B cell (primary cell): ENCODE data around the gene BUD31. TPM values are rescaled to one million over a fixed set of nuclear protein-coding genes. Genes with fewer than 3 reads are reported as not detected.

ENCODE experiments used
- ATAC-seq: fragments of 200-7000 bp; cut with Tn5 transposase; one replicate; pipeline ENCODE4 v1.10.0; 2021; ENCODE audit warnings: low read depth, mild to moderate bottlenecking, moderate number of reproducible peaks, moderate library complexity
- CTCF ChIA-PET: fragments of 350-600 bp; sonication (Branson Sonifier 250); formaldehyde crosslinking; loops from one replicate; lab custom pipeline; 2021; ENCODE audit warnings: antibody characterized with exemption, inconsistent platforms; lab: Charles Lee
- POLR2A ChIA-PET: fragments of 350-600 bp; sonication (Branson Sonifier 250); formaldehyde crosslinking; loops from one replicate; lab custom pipeline; 2021; ENCODE audit warnings: antibody characterized with exemption; lab: Charles Lee
- DNase-seq: peaks from one replicate; pipeline ENCODE4 v3.0.0; 2013
- H2AFZ ChIP-seq: 2 replicates; pipeline ENCODE4 v1.6.1; 2012; ENCODE audit warnings: mild to moderate bottlenecking, low read depth, low read length; ENCODE audit not compliant: insufficient read depth, poor library complexity, severe bottlenecking
- H3K27ac ChIP-seq, 2 donors: 1 replicate in 1 of 2; 2 replicates in 1 of 2; pipeline ENCODE4 v1.5.1; 2012 to 2013; ENCODE audit warnings: low read length in 2 of 2, mild to moderate bottlenecking in 2 of 2, moderate library complexity in 1 of 2
- H3K27me3 ChIP-seq, 4 experiments: fragments of 200-600 bp in 1 of 4; sonication (generic) in 1 of 4; replicated peaks in 1 of 4; 1 replicate in 2 of 4; 2 replicates in 2 of 4; pipeline versions ENCODE4 v1.6.1 to v1.7.0; 2013 to 2016; ENCODE audit warnings: low read length in 3 of 4, mild to moderate bottlenecking in 2 of 4, mixed read lengths in 1 of 4, moderate library complexity in 1 of 4; ENCODE audit not compliant: insufficient read depth in 4 of 4, control insufficient read depth in 3 of 4; ENCODE audit errors: control extremely low read depth in 1 of 4
- H3K36me3 ChIP-seq, 2 experiments: replicated peaks in 1 of 2; 1 replicate in 1 of 2; 2 replicates in 1 of 2; pipeline versions ENCODE4 v1.6.1 to v1.7.1; 2013; ENCODE audit warnings: low read length in 1 of 2; ENCODE audit not compliant: insufficient read depth in 2 of 2, control insufficient read depth in 1 of 2; ENCODE audit errors: control extremely low read depth in 1 of 2, extremely low read depth in 1 of 2
- H3K4me1 ChIP-seq, 2 donors: fragments of 200-600 bp in 1 of 2; sonication (generic) in 1 of 2; 1 replicate in 1 of 2; 2 replicates in 1 of 2; pipeline versions ENCODE4 v1.5.1 to v1.6.1; 2013 to 2017; ENCODE audit warnings: low read length in 2 of 2; ENCODE audit not compliant: control insufficient read depth in 2 of 2, insufficient read depth in 2 of 2
- H3K4me2 ChIP-seq: replicated peaks from 2 replicates; pipeline ENCODE3; 2012; ENCODE audit warnings: mild to moderate bottlenecking, low read depth, low read length; ENCODE audit not compliant: poor library complexity, severe bottlenecking
- H3K4me3 ChIP-seq, 5 experiments: fragments of 200-600 bp in 1 of 5; sonication (generic) in 1 of 5; 1 replicate in 3 of 5; 2 replicates in 2 of 5; pipeline versions ENCODE4 v1.5.1 to v1.7.0; 2011 to 2016; ENCODE audit warnings: low read length in 4 of 5, mild to moderate bottlenecking in 4 of 5, low read depth in 2 of 5, control low read depth in 1 of 5, moderate library complexity in 1 of 5; ENCODE audit not compliant: insufficient read depth in 1 of 5; ENCODE audit errors: control extremely low read depth in 1 of 5, extremely low read depth in 1 of 5
- H3K79me2 ChIP-seq: fragments of 200-600 bp; sonication (generic); one replicate; pipeline ENCODE4 v1.6.0; 2016; ENCODE audit warnings: low read length; ENCODE audit not compliant: control insufficient read depth, insufficient read depth
- H3K9ac ChIP-seq: fragments of 200-600 bp; sonication (generic); 2 replicates; pipeline ENCODE4 v1.6.1; 2017; ENCODE audit warnings: mild to moderate bottlenecking, low read length, moderate library complexity
- H3K9me3 ChIP-seq, 3 donors: one replicate each; pipeline versions ENCODE4 v1.6.1 to v1.7.1; 2013; ENCODE audit warnings: low read length in 2 of 3; ENCODE audit not compliant: control insufficient read depth in 2 of 3, insufficient read depth in 1 of 3; ENCODE audit errors: control extremely low read depth in 1 of 3
- H4K20me1 ChIP-seq: 2 replicates; pipeline ENCODE4 v1.6.0; 2012; ENCODE audit warnings: mild to moderate bottlenecking, low read length; ENCODE audit not compliant: insufficient read depth, control insufficient read depth, poor library complexity, severe bottlenecking
- H3K27ac Mint-ChIP-seq: one replicate; pipeline ENCODE4 v1.8.0; 2021; ENCODE audit warnings: mixed read lengths
- H3K27me3 Mint-ChIP-seq: one replicate; pipeline ENCODE4 v1.8.0; 2021; ENCODE audit warnings: mixed read lengths
- H3K4me1 Mint-ChIP-seq: one replicate; pipeline ENCODE4 v1.8.0; 2021; ENCODE audit warnings: mixed read lengths
- H3K4me3 Mint-ChIP-seq: one replicate; pipeline ENCODE4 v1.8.0; 2021; ENCODE audit warnings: mixed read lengths
- H3K9me3 Mint-ChIP-seq: one replicate; pipeline ENCODE4 v1.8.0; 2022; ENCODE audit warnings: mixed read lengths; ENCODE audit not compliant: insufficient read depth
- CTCF ChIP-seq: fragments of 200-600 bp; IDR thresholded peaks from one replicate; pipeline ENCODE4 v1.8.0; 2022; ENCODE audit warnings: antibody characterized with exemption, mild to moderate bottlenecking
- EZH2 ChIP-seq: IDR thresholded peaks from 2 replicates; pipeline ENCODE4 v1.6.1; 2012; ENCODE audit warnings: borderline replicate concordance, low read depth, mild to moderate bottlenecking, moderate library complexity, low read length; ENCODE audit not compliant: insufficient read depth, poor library complexity, severe bottlenecking
- WGBS: methylation state at CpG from one replicate; pipeline ENCODE4 v1.1.5; 2013; ENCODE audit warnings: missing lambda C conversion rate; ENCODE audit not compliant: insufficient coverage; 5-methylcytosine and 5-hydroxymethylcytosine counted together
- intact Hi-C: fragments of 100-400 bp; cut with micrococcal nuclease; formaldehyde crosslinking; loops from one replicate; pipeline ENCODE4 v1.10.0; 2022
- polyA plus RNA-seq: library from polyadenylated mRNA; depleted of rRNA; stranded (reverse); fragments of >200 nt; gene quantifications from 2 replicates; pipeline ENCODE4 v1.2.3, GENCODE V29; 2012
- total RNA-seq, 2 donors: library from RNA; stranded (reverse); fragments of 120-200 nt in 1 of 2; gene quantifications; 1 replicate in 1 of 2; 2 replicates in 1 of 2; pipeline versions ENCODE4 v1.2.3 to v1.2.4, GENCODE V29; 2013 to 2022

The BUD31 gene
- total and polyA plus RNA-seq, 2 donors (not counting 1 experiment from before 2014, with no cell fraction given), result 57.8 to 69.4 TPM

- Histone ChIP-seq H3K9me3 (no peaks in the 10 kb centered on the region), H3K27ac (peak overlapping the region; percentile 43 to 65), H4K20me1 (peaks cover 89% of the 10 kb centered on the region), H3K79me2 (peaks cover 41% of the 10 kb centered on the region), H3K27me3 (no peaks in the 10 kb centered on the region), H3K9ac (peak overlapping the region; percentile 64), H3K4me2 (peak overlapping the region; percentile 93), H3K36me3 (peaks cover 0 to 79% of the 10 kb centered on the region in 2 experiments), H3K4me1 (peaks cover 12 to 20% of the 10 kb centered on the region in 2 donors), H3K4me3 (peak overlapping the region; percentile 16 to 59 (median 50)), H2AFZ (peak overlapping the region; percentile 81)
- DNase-seq (peak; percentile 90), ATAC-seq (peak; percentile 95)
- Mint-ChIP-seq H3K27me3 (no peaks in the 10 kb centered on the region), H3K9me3 (no peaks in the 10 kb centered on the region), H3K4me3 (peak overlapping the region; percentile 94), H3K27ac (peak overlapping the region; percentile 93), H3K4me1 (peaks cover 22% of the 10 kb centered on the region)
- 23% methylated on average over 68 of the region's 68 CpGs for WGBS
- intact Hi-C loops, result loop anchor here (1.0 kb wide), 4 partner anchors 12 to 46 kb away; partner anchors contain the start of genes ARPC1B, BUD31 and PDAP1
- ChIA-PET POLR2A (interaction anchor here (0.6 to 2.1 kb wide), 8 partner anchors 11 to 117 kb away, joined by 4 to 12 read pairs (median 6); partner anchors contain the start of genes BUD31, PDAP1 and ZKSCAN5), CTCF (interaction anchor here (0.8 to 3.8 kb wide), 5 partner anchors 15 to 28 kb away, joined by 3 to 20 read pairs (median 7); partner anchors contain the start of genes ARPC1B, BUD31 and PDAP1)
- TF ChIP-seq CTCF (no peak), EZH2 (no peak)
These were observed 16.0 kb upstream of the BUD31 start for GRCh38 chr7:99392659-99393354.
